ENCODE results near the gene MYT1. TPM values are rescaled to one million over a fixed set of nuclear protein-coding genes. Genes with fewer than 3 reads are reported as not detected.

MYT1 gene
- total and polyA plus RNA-seq, 5 donors, result 0.31 to 1.5 (median 1.2) TPM

- no peaks in the 10 kb centered on the region for H3K4me1 ChIP-seq (ENCODE audit: control insufficient read depth, insufficient read depth, low read length)
- H3K27ac ChIP-seq (ENCODE audit: low read length), result no peak overlapping the region
- H3K4me3 ChIP-seq (ENCODE audit: low read length), result no peak overlapping the region
- H3K27me3 ChIP-seq (ENCODE audit: control insufficient read depth, insufficient read depth), result no peaks in the 10 kb centered on the region
- no peaks in the 10 kb centered on the region for H3K9me3 ChIP-seq (ENCODE audit: control insufficient read depth, low read length)
- 65% methylated on average over 22 of the region's 22 CpGs for WGBS
- DNase-seq (peak in 2 of 3 donors; percentile 28 to 38), ATAC-seq (no peak)
- intact Hi-C loops (cut with DNase I), result no loop called here
Measured at GRCh38 chr20:64155258-64156135, 8.8 kb upstream of the MYT1 start.

GRCh38 chr20:64156136-64156885, 7.9 kb upstream of the MYT1 start:
- H3K9me3 ChIP-seq (ENCODE audit: control insufficient read depth, low read length), result no peaks in the 10 kb centered on the region
- no peaks in the 10 kb centered on the region for H3K4me1 ChIP-seq (ENCODE audit: control insufficient read depth, insufficient read depth, low read length)
- 49% methylated on average over 9 of the region's 9 CpGs for WGBS
- DNase-seq, result peak in 2 of 3 donors; percentile 17 to 39
- H3K4me3 ChIP-seq (ENCODE audit: low read length), result no peak overlapping the region
- H3K27ac ChIP-seq (ENCODE audit: low read length), result no peak overlapping the region
- no peaks in the 10 kb centered on the region for H3K27me3 ChIP-seq (ENCODE audit: control insufficient read depth, insufficient read depth)
- intact Hi-C loops (cut with DNase I), result no loop called here
- ATAC-seq, result no peak

GRCh38 chr20:64156886-64157875, 7.1 kb upstream of the MYT1 start:
- H3K4me3 ChIP-seq (ENCODE audit: low read length), result no peak overlapping the region
- no peaks in the 10 kb centered on the region for H3K27me3 ChIP-seq (ENCODE audit: control insufficient read depth, insufficient read depth)
- no peak for ATAC-seq
- H3K4me1 ChIP-seq (ENCODE audit: control insufficient read depth, insufficient read depth, low read length), result no peaks in the 10 kb centered on the region
- H3K9me3 ChIP-seq (ENCODE audit: control insufficient read depth, low read length), result no peaks in the 10 kb centered on the region
- H3K27ac ChIP-seq (ENCODE audit: low read length), result no peak overlapping the region
- 74% methylated on average over 27 of the region's 27 CpGs for WGBS
- DNase-seq, result peak in 2 of 3 donors; percentile 34
- intact Hi-C loops (cut with DNase I), result no loop called here

- WGBS, result 78% methylated on average over 1 of the region's 1 CpG
- no peaks in the 10 kb centered on the region for H3K4me1 ChIP-seq (ENCODE audit: control insufficient read depth, insufficient read depth, low read length)
- DNase-seq (peak in 2 of 3 donors; percentile 10 to 29), ATAC-seq (no peak)
- no peak overlapping the region for H3K27ac ChIP-seq (ENCODE audit: low read length)
- no peaks in the 10 kb centered on the region for H3K9me3 ChIP-seq (ENCODE audit: control insufficient read depth, low read length)
- H3K4me3 ChIP-seq (ENCODE audit: low read length), result no peak overlapping the region
- H3K27me3 ChIP-seq (ENCODE audit: control insufficient read depth, insufficient read depth), result no peaks in the 10 kb centered on the region
- intact Hi-C loops (cut with DNase I), result no loop called here
Measured at GRCh38 chr20:64157878-64158277, 6.4 kb upstream of the MYT1 start.

- Histone ChIP-seq H3K9me3 (ENCODE audit: control insufficient read depth, low read length) (no peaks in the 10 kb centered on the region), H3K27me3 (ENCODE audit: control insufficient read depth, insufficient read depth) (no peaks in the 10 kb centered on the region), H3K4me3 (ENCODE audit: low read length) (no peak overlapping the region), H3K4me1 (ENCODE audit: control insufficient read depth, insufficient read depth, low read length) (no peaks in the 10 kb centered on the region), H3K27ac (ENCODE audit: low read length) (no peak overlapping the region)
- intact Hi-C loops (cut with DNase I), result no loop called here
- ATAC-seq (no peak), DNase-seq (peak in 2 of 3 donors; percentile 13 to 51)
- 71% methylated on average over 9 of the region's 9 CpGs for WGBS
Measured at GRCh38 chr20:64158346-64159285, 5.6 kb upstream of the MYT1 start.

GRCh38 chr20:64159286-64159680, 5.0 kb upstream of the MYT1 start:
- Histone ChIP-seq H3K4me3 (ENCODE audit: low read length) (no peak overlapping the region), H3K4me1 (ENCODE audit: control insufficient read depth, insufficient read depth, low read length) (no peaks in the 10 kb centered on the region), H3K27me3 (ENCODE audit: control insufficient read depth, insufficient read depth) (no peaks in the 10 kb centered on the region), H3K9me3 (ENCODE audit: control insufficient read depth, low read length) (no peaks in the 10 kb centered on the region), H3K27ac (ENCODE audit: low read length) (no peak overlapping the region)
- no peak for ATAC-seq
- intact Hi-C loops (cut with DNase I), result no loop called here
- DNase-seq, result peak in 1 of 3 donors; percentile 7
- 78% methylated on average over 8 of the region's 8 CpGs for WGBS

- intact Hi-C loops (cut with DNase I), result no loop called here
- WGBS, result 60% methylated on average over 7 of the region's 7 CpGs
- H3K27ac ChIP-seq (ENCODE audit: low read length), result no peak overlapping the region
- no peak overlapping the region for H3K4me3 ChIP-seq (ENCODE audit: low read length)
- H3K27me3 ChIP-seq (ENCODE audit: control insufficient read depth, insufficient read depth), result no peaks in the 10 kb centered on the region
- ATAC-seq, result no peak
- H3K4me1 ChIP-seq (ENCODE audit: control insufficient read depth, insufficient read depth, low read length), result no peaks in the 10 kb centered on the region
- peak in 2 of 3 donors; percentile 6 to 26 for DNase-seq
- H3K9me3 ChIP-seq (ENCODE audit: control insufficient read depth, low read length), result no peaks in the 10 kb centered on the region
Measured at GRCh38 chr20:64159711-64160110, 4.5 kb upstream of the MYT1 start.

- intact Hi-C loops (cut with DNase I), result no loop called here
- no peaks in the 10 kb centered on the region for H3K4me1 ChIP-seq (ENCODE audit: control insufficient read depth, insufficient read depth, low read length)
- no peaks in the 10 kb centered on the region for H3K9me3 ChIP-seq (ENCODE audit: control insufficient read depth, low read length)
- WGBS, result 25% methylated on average over 5 of the region's 5 CpGs
- ATAC-seq, result no peak
- H3K27me3 ChIP-seq (ENCODE audit: control insufficient read depth, insufficient read depth), result no peaks in the 10 kb centered on the region
- peak in 2 of 3 donors; percentile 11 to 24 for DNase-seq
- H3K27ac ChIP-seq (ENCODE audit: low read length), result no peak overlapping the region
- no peak overlapping the region for H3K4me3 ChIP-seq (ENCODE audit: low read length)
Measured at GRCh38 chr20:64160118-64160517, 4.1 kb upstream of the MYT1 start.

GRCh38 chr20:64160526-64161355, 3.5 kb upstream of the MYT1 start:
- DNase-seq, result peak in 2 of 3 donors; percentile 10 to 23
- Histone ChIP-seq H3K27ac (ENCODE audit: low read length) (no peak overlapping the region), H3K4me1 (ENCODE audit: control insufficient read depth, insufficient read depth, low read length) (no peaks in the 10 kb centered on the region), H3K27me3 (ENCODE audit: control insufficient read depth, insufficient read depth) (no peaks in the 10 kb centered on the region), H3K9me3 (ENCODE audit: control insufficient read depth, low read length) (no peaks in the 10 kb centered on the region), H3K4me3 (ENCODE audit: low read length) (no peak overlapping the region)
- ATAC-seq, result no peak
- intact Hi-C loops (cut with DNase I), result no loop called here
- 48% methylated on average over 32 of the region's 32 CpGs for WGBS

Measured in right cardiac atrium (tissue), 5 donors.